Fibroblast of skin of abdomen (primary cell): ENCODE measurements around the gene COA6.
A peak's percentile ranks its signal among the peaks of the same experiment; 100 is the strongest.
"Not testable (repeated sequence)": the region's sequence is repeated elsewhere in the genome, so short reads cannot be mapped to it uniquely, and the experiment has no call there.

Source experiments
- DNase-seq: peaks from one replicate; pipeline ENCODE4 v3.0.0-alpha.2; 2013

COA6 gene

DNA sequence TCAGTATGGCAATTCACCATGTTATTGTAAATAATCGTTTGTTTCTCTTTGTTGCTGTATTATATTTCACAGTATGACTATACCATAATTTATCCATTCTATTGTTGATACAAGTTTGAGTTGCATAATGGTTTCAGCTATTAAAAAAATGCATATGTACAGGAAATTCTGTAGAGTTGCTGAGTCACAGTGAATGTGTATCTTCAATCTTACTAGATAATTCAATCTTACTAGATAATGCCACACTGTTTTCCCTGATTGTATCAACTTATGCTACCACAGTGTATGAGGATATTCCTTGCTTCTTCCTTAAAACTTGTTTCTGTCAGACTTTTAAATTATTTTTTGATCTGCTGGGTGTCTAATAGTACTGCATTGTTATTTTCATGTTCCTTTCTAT is 3.5 kb upstream of the COA6 start:
- DNase-seq: peak; percentile 24

DNA sequence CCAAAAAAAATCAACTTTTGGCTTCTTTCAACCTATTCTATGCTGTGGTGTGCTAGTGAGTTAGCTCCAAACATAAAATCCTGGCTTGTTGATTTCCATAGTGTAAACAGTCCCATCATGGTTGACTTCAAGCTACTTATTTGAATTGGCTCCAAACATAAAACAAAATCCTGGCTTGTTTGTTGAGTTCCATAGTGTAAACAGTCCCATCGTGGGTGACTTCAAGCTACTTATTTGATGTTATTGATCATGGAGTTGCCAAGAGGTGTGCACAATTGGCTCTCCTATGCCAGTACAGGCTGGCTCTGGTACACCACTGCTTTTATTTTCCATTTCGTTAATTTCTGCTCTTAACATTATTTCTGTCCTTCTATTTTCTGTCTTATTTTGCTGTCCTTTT is 1.8 kb upstream of the COA6 start:
- no peak for DNase-seq

DNA sequence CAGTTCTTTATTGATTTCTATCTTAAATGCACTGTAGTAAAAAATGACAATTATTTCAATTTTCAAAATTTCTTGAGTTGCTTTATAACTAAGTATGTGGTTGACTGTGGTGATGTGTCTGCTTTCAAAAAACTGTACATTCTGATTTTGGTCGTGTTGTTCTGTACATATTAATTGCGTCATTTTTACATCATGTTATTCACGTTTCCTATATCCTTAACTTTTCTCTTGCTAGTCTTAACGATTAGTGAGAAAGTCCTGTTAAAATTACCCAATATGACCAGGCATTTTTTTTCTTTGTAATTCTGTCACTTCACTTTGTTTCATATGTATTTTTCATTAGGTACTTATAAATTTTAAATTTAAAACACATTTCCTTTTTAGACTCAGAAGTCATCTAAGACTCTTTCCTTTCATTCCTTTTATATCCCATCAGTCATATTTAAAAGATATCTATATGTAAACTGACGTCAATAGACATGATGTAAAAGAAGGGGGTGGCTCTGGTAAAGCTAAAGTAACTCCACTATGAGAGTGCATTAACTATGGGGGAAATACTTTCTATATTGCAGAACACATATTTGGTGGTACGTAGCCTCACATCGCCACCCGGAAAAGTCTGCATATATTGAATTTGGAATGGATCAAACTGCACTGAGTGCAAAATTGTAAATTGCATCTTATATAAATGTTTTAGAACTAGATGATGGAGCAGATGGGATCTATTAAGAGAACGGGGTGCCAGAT is 1.1 kb upstream of the COA6 start:
- DNase-seq: no peak

DNA sequence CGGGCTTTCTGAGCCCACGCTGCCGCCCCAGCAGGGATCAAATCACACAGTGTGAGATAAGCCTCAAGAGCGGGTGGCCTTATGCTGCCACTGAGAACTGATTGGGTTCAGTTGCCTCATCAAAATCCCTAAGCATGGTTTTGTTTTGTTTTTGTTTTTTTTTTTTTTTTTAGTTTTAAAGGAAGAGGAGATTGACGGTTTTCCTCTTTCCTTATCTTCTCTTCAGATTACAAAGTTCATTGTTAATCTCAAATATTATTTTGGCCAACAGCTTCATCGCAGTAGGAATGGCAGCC is 651 bp downstream of the COA6 start:
- DNase-seq: no peak

DNA sequence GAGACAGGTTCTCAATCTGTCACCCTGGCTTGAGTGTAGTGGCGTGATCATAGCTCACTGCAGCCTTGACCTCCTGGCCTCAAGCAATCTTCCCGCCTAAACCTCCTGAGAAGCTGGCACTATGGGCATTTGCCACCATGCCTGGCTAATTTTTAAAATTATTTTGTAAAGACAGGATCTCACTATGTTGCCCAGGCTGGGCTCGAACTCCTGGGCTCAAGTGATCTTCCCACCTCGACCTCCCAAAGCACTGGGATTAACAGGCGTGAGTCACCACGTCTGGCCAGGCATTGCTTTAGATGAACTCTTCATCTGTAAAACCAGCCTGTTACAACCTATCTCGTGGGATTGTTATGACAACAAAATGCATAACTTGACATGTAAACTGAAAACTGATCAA is 2.4 kb downstream of the COA6 start:
- no peak for DNase-seq

DNA sequence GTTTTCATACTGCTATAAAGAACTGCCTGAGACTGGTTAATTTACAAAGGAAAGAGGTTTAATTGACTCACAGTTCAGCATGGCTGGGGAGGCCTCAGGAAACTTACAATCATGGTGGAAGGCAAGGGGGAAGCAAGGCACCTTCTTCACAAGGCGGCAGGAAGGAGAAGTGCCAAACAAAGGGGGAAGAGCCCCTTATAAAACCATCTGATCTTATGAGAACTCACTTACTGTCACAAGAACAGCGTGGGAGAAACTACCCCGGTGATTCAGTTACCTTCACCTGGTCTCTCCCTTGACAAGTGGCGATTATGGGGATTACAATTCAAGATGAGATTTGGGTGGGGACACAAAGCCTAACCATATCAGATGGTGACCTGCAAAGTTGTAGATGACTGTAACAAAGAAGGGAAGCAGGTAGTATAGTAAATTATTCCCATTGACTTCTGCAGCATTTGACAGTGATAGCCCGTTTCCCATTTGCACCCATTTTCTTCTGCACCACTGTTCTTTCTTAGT is 6.4 kb downstream of the COA6 start:
- not testable (repeated sequence) for DNase-seq

GRCh38 chr1:234381699-234382555 is 8.7 kb downstream of the COA6 start:
- no peak for DNase-seq

- DNase-seq: no peak
Measured at GRCh38 chr1:234386122-234386521, 12.9 kb downstream of the COA6 start.

GRCh38 chr1:234388094-234388493 is 14.8 kb downstream of the COA6 start:
- DNase-seq: no peak

GRCh38 chr1:234393190-234393589 is 19.9 kb downstream of the COA6 start:
- DNase-seq: no peak

GRCh38 chr1:234395297-234395696 is 22.0 kb downstream of the COA6 start:
- DNase-seq: no peak

GRCh38 chr1:234396092-234396491 is 22.8 kb downstream of the COA6 start:
- DNase-seq: no peak

DNA sequence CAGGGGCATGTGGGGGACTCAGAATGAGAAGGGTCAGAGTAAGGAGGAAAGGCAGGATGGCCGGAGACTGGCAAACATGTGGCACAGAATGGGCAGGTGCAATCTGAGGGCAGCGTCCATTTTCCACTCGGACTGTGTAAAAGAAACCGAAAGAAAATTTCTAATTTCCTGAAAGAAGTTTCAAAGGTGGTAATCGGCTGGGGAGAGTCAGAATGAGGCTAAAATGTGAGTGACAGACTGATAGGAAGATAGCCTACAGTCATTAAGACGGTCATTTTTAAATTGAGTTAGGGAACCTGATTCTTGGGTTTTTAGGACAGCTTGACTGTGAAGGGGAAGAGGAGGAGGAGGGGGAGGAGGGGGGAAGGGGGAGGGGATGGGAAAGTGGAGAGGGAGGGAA is 23.6 kb downstream of the COA6 start:
- DNase-seq: no peak

DNA sequence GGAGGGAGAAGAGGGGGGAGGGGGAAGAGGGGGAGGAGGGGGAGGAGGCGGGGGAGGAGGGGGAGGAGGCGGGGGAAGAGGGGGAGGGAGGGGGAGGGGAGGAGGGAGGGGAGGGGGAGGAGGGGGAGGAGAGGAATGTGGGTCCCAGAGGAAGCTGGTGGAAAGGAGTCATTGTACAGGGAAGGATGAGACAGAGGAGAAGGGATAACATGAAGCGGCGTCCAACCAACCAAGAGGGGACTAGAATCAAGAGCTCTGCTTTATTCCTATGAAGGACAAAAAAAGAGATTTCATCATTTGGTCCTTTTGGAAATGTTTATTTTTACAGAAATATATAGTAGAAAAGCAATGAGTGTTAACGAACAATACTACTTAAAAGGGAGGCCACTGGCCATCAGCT is 24.5 kb downstream of the COA6 start:
- DNase-seq: no peak

DNA sequence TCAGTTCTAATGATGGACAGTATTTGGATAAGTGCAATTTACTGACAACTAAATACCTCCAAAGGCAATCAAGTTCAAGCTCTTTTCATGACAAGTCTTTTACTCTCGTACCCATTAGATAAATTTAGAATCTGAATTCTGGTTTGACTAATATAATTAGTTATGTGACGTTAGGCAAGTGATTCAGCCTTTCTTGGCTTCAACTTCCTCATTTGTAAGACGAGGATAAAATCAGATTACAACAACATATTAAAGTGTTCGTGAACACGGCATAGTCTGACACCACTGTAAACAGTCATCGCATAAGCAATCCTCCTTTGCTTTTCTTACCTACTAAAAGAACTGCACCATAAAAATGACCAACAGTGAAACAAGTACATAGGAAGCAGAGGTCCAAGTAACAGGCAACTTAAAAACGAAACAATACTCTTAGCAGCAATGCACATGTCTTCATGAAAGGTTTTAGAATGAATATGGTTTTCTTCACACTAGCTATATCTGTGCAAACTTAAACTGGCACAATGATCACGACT is 25.7 kb downstream of the COA6 start:
- peak; percentile 16 for DNase-seq

DNA sequence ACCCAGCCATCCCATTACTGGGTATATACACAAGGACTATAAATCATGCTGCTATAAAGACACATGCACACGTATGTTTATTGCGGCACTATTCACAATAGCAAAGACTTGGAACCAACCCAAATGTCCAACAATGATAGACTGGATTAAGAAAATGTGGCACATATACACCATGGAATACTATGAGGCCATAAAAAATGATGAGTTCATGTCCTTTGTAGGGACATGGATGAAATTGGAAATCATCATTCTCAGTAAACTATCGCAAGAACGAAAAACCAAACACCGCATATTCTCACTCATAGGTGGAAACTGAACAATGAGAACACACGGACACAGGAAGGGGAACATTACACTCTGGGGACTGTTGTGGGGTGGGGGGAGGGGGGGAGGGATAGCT is 26.3 kb downstream of the COA6 start:
- not testable (repeated sequence) for DNase-seq

DNA sequence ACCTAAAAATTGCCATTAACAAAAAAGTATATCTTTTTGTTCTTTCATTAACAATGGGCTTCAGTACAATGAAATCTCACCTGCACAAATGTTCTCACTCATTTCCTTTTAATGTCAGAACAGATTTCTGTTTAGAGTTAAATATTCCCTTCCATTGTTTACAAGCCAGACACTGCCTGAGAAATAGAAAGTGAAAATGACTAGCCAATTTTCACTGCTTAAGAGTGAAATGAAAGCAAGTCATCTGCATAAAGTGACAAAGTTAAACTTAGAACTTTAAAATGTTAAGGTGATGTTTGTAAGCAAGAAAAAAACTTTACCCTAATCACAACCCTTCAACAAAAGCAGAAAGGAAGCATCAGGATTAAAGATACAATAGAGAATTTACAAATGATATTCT is 27.5 kb downstream of the COA6 start:
- no peak for DNase-seq

DNA sequence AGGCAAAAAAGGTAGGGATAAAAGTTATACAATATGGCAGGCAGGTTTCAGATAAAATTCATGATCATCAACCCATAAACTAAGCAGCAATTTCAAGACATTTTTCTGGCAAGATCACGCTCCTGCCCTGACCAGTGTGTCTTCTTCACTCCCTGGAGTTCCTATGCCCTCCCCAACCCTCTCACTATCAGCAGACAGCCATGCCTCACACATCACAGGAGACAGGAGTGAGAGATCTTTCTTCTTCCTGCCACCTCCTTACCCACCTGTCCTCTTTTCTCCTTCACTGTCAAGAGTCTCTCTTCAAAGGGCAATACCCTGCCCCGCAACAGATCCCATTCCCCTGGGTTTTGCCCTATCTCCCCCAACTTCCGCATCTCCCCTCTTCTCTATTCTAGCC is 28.4 kb downstream of the COA6 start:
- DNase-seq: no peak

DNA sequence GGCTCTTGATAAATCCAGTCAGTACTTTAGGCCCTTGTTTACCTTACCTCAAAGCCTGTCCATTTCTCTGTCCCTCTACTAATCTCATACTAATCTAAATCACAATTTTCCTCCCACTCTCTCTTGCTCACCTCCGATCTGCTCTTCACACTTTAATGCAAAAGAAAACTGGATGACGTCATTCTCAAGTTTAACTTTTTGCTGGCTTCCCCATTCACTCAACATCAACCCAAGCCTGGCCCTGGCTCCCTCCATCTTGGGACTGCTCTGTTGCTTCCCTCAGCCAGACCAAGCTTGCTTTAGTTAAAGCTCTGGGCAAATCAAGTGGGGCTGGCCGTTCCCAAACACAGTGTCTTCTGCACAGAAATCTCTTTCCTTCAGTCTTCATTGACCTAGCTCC is 29.7 kb downstream of the COA6 start:
- no peak for DNase-seq

GRCh38 chr1:234405676-234406075 is 32.4 kb downstream of the COA6 start:
- no peak for DNase-seq

DNA sequence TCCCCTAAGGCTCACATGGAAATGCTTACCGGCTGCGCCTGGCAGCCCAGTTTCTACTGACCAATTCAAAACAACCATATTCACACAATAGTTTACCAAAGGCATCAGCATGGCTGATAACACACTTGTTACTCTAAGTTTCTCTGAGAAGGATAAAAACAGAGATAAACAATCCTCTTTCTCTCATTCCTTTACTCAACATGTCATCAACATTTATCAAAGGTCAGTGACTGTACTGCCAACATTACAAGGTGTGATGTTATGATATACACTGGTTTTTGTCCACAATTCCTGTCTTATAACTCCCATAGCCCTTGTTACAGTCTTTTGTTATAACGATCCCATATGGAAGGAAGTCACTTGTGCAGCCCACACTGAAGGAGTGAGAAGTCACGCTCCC is 33.6 kb downstream of the COA6 start:
- DNase-seq: no peak

DNA sequence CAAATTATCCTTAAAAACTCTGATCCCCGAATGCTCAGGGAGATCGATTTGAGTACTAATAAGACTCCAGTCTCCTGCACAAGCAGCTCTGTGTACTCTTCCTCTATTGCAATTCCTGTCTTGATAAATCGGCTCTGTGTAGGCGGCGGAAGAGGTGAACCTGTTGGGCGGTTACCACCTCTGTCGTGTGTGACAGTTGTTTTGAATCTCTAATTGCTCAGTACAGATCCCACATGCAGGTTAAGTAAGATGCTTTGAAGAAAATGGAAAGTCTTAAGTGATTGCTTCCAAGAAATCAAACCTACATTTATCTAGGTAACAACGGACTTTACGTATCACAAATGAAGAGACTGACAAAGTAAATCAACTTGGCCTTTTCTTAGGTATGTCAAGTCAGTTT is 35.5 kb downstream of the COA6 start:
- DNase-seq: no peak

DNA sequence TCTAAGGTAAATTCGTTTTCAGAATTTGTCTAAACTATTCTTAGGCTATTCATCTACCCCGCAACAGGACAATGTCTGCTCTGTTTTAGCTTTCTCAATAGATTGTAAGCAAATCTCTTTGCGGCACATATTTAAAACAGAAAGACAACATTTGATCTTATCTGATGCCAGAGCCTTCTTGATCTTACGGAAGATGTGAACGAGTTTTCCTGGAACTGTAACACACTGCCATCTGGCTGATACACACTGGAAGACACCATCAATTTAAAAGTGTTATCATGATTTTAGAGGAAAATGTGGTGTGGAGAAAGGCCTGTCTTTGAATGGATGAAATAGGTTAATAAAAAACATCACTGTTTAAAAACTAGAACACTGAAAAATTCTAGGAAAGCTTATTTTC is 36.1 kb downstream of the COA6 start:
- DNase-seq: no peak

GRCh38 chr1:234412830-234413229 is 39.6 kb downstream of the COA6 start:
- no peak for DNase-seq
